Uterus (tissue), 4 donors: ENCODE results near the gene KDELR3. TPM values are rescaled to one million over a fixed set of nuclear protein-coding genes. Genes with fewer than 3 reads are reported as not detected.
"Not testable (repeated sequence)": the region's sequence is repeated elsewhere in the genome, so short reads cannot be mapped to it uniquely, and the experiment has no call there.

ENCODE experiments used
- DNase-seq, 2 donors: peaks; one replicate each; pipeline ENCODE4 v3.0.0-alpha.2; 2019 to 2020
- H3K27ac ChIP-seq, 2 donors: fragments of 200-600 bp; sonication (generic); 1 replicate in 1 of 2; 2 replicates in 1 of 2; pipeline ENCODE4 v1.5.1; 2016 to 2018
- H3K27me3 ChIP-seq, 2 donors: fragments of 200-600 bp; sonication (generic); one replicate each; pipeline ENCODE4 v1.5.1; 2018 to 2019; ENCODE audit warnings: control low read depth in 1 of 2
- H3K36me3 ChIP-seq, 2 donors: fragments of 200-600 bp; sonication (generic); one replicate each; pipeline ENCODE4 v1.5.1; 2019; ENCODE audit warnings: control low read depth in 1 of 2
- H3K4me1 ChIP-seq, 2 donors: fragments of 200-600 bp; sonication (generic); one replicate each; pipeline ENCODE4 v1.5.1; 2018 to 2019; ENCODE audit warnings: control low read depth in 1 of 2
- H3K4me3 ChIP-seq, 2 donors: fragments of 200-600 bp; sonication (generic); 1 replicate in 1 of 2; 2 replicates in 1 of 2; pipeline ENCODE4 v1.5.1; 2018 to 2019; ENCODE audit warnings: mild to moderate bottlenecking in 1 of 2
- H3K9me3 ChIP-seq, 2 donors: fragments of 200-600 bp; sonication (generic); one replicate each; pipeline ENCODE4 v1.5.1; 2019; ENCODE audit warnings: control low read depth in 1 of 2
- CTCF ChIP-seq, 4 experiments: fragments of 200-600 bp in 2 of 4; fragments of 450-650 bp in 2 of 4; sonication (generic) in 2 of 4; IDR thresholded peaks; one replicate each; pipeline ENCODE4 v1.5.1; 2016 to 2019; ENCODE audit warnings: antibody characterized with exemption in 4 of 4, mild to moderate bottlenecking in 2 of 4, moderate library complexity in 1 of 4
- POLR2A ChIP-seq, 2 donors: fragments of 450-650 bp; IDR thresholded peaks; one replicate each; pipeline ENCODE4 v1.6.1; 2016; ENCODE audit warnings: antibody characterized with exemption in 2 of 2, mild to moderate bottlenecking in 1 of 2, moderate library complexity in 1 of 2
- intact Hi-C: fragments of 100-400 bp; cut with DNase I; formaldehyde crosslinking; loops from one replicate; pipeline ENCODE4 v1.15.1; 2023; ENCODE audit warnings: low total_unique reads
- total RNA-seq, 4 donors: library from RNA; depleted of rRNA in 3 of 4; stranded (reverse); fragments of >200 nt in 3 of 4; gene quantifications; one replicate each; pipeline versions ENCODE4 v1.1.0 to v1.2.4, GENCODE V29; 2014 to 2023
- donor health status: DM: yes; HTN: yes; CAD: no.

Gene KDELR3
- total RNA-seq, 4 donors from 2014 or later: 0.77 to 43.1 (median 4.7) TPM; not detected in 1

GRCh38 chr22:38465673-38466490, 2.0 kb upstream of the KDELR3 start:
- no peak for DNase-seq
- no peak overlapping the region for H3K27ac ChIP-seq
- H3K9me3 ChIP-seq: no peaks in the 10 kb centered on the region
- TF ChIP-seq CTCF (IDR thresholded peaks at IDR 0.05) (no peak), POLR2A (IDR thresholded peaks at IDR 0.05) (no peak)
- no peaks in the 10 kb centered on the region for H3K36me3 ChIP-seq
- H3K27me3 ChIP-seq: no peaks in the 10 kb centered on the region
- no peak overlapping the region for H3K4me3 ChIP-seq
- intact Hi-C loops: no loop called here
- peaks cover 0 to 4% of the 10 kb centered on the region in 2 donors for H3K4me1 ChIP-seq

DNA sequence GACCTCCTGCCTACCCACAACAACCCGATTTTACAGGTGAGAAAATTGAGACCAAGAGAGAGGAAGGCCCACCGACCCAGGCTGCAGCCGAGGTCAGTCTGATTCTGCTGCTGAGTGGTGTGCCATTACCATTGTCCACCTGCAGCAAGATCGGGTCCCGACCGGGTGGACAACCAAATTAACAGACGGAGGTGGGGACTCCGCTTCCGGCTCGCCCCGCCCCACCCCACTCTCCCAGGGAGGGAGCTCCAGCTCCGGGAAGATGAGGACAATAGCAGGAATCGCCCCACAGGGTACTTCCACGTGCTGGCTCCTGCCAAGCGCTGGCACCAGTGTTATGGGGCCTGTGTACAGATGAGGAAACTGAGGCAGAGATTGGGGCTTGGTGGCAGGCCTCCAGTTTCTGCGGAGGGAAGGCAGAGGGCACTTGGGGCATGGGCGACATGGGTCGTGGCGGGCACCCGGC, 425 bp upstream of the KDELR3 start:
- Histone ChIP-seq H3K27me3 (no peaks in the 10 kb centered on the region), H3K27ac (peak overlapping the region in 1 of 2 donors; percentile 13), H3K9me3 (no peaks in the 10 kb centered on the region), H3K36me3 (no peaks in the 10 kb centered on the region), H3K4me1 (peaks cover 0 to 4% of the 10 kb centered on the region in 2 donors), H3K4me3 (peak overlapping the region; percentile 37 to 44)
- intact Hi-C loops: no loop called here
- TF ChIP-seq CTCF (IDR thresholded peaks at IDR 0.05) (no peak), POLR2A (IDR thresholded peaks at IDR 0.05) (no peak)
- peak in 1 of 2 donors; percentile 33 for DNase-seq

DNA sequence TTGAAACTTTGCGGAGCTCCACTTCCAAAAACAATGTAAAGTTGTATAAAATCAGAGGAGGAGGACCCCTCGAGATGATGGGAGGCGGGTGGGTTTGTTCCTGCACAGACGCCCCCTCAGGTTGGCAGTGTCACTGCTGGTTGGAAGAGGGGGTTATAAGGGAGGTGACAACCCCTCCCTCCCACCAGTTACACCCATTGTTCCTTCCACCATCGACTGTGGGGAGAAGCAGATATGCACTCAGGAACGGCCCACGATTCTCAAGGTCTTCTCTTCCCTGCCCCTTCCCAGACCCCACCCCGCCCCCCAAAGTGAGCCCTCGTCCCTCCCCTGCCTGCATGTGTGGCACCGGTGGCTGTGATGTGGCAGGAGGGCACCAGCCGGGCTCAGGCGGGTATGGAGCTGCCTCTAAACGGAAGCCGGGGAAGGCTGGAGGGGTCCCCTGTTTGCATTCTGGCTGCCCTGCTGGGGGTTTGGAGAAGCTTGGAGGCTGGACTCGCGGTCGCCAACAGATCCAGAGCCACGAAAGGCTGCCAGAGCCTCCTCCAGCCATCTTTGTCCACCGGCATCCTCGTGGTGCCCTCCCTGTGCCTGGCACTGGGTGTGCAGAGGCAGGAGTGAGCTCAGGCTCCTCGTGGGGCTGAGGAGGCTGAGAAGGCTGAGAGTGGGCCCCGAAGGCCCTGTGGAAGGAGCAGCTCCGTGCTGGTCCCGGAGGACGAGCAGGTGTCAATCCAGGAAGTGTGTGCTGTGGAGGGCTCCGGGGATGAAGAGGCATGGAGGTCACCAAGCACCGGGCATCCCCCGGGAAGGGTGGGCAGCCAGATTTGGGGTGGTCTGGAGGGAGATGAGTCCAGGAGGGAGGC, 778 bp downstream of the KDELR3 start:
- no peak for DNase-seq
- Histone ChIP-seq H3K27me3 (no peaks in the 10 kb centered on the region), H3K36me3 (no peaks in the 10 kb centered on the region), H3K4me3 (peak overlapping the region; percentile 37 to 44), H3K4me1 (peaks cover 0 to 4% of the 10 kb centered on the region in 2 donors), H3K27ac (peak overlapping the region in 1 of 2 donors; percentile 13), H3K9me3 (no peaks in the 10 kb centered on the region)
- intact Hi-C loops: no loop called here
- no peak for TF ChIP-seq POLR2A (IDR thresholded peaks at IDR 0.05)
- no peak for TF ChIP-seq CTCF (IDR thresholded peaks at IDR 0.05)

DNA sequence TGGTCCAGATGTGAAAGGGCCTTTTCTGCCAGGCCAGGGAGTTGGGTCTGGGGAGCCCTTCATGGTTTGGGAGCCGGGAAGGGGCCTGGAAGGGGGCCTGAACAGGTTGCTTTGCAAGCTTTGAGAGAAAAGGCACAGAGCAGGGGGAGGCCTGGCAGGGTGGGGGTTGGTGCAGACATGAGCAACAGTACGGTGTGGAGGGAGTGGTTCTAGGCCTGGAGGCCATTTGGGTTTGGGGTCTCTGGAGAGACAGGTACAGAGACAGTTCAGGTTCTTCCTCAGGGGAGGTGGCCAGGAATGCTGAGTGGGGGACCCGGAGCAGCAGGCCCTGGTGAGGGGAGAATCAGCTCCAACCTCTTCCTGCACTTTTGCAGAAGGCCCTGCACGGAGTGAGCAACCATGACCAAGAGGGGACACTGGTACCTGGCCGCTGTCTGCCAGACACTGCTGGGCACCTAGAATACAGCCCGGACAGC, 1.4 kb downstream of the KDELR3 start:
- Histone ChIP-seq H3K4me3 (no peak overlapping the region), H3K4me1 (peaks cover 0 to 4% of the 10 kb centered on the region in 2 donors), H3K27me3 (no peaks in the 10 kb centered on the region), H3K36me3 (no peaks in the 10 kb centered on the region), H3K27ac (no peak overlapping the region), H3K9me3 (no peaks in the 10 kb centered on the region)
- no peak for TF ChIP-seq CTCF (IDR thresholded peaks at IDR 0.05)
- no peak for TF ChIP-seq POLR2A (IDR thresholded peaks at IDR 0.05)
- intact Hi-C loops: no loop called here
- DNase-seq: no peak

GRCh38 chr22:38470179-38470578, 2.3 kb downstream of the KDELR3 start:
- H3K4me1 ChIP-seq, H3K27me3 ChIP-seq, H3K4me3 ChIP-seq, H3K27ac ChIP-seq, DNase-seq, H3K36me3 ChIP-seq, intact Hi-C loops, H3K9me3 ChIP-seq: not testable (repeated sequence)
